GM18861 (cell line): Measurements from ENCODE around the gene HMCN2.

Experiments used
- ATAC-seq: cut with Tn5 transposase; IDR thresholded peaks from one replicate; pipeline ENCODE4 v1.9.1; 2021; ENCODE audit not compliant: unreplicated experiment

The HMCN2 gene

GRCh38 chr9:130405657-130406257, 140.2 kb downstream of the HMCN2 start:
- no peak for ATAC-seq

GRCh38 chr9:130406278-130406895, 140.8 kb downstream of the HMCN2 start:
- ATAC-seq, result no peak

- ATAC-seq, result no peak
These were observed 142.5 kb downstream of the HMCN2 start for GRCh38 chr9:130407916-130408663.

GRCh38 chr9:130408669-130409068, 143.1 kb downstream of the HMCN2 start:
- no peak for ATAC-seq

GRCh38 chr9:130409246-130409645, 143.7 kb downstream of the HMCN2 start:
- ATAC-seq, result no peak

GRCh38 chr9:130410443-130410842, 144.9 kb downstream of the HMCN2 start:
- ATAC-seq, result no peak

- no peak for ATAC-seq
These were observed 146.0 kb downstream of the HMCN2 start for GRCh38 chr9:130411566-130411915.

- no peak for ATAC-seq
These were observed 148.6 kb downstream of the HMCN2 start for GRCh38 chr9:130414081-130414731.

GRCh38 chr9:130414910-130415746, 149.6 kb downstream of the HMCN2 start:
- no peak for ATAC-seq

GRCh38 chr9:130417602-130418001, 152.0 kb downstream of the HMCN2 start:
- no peak for ATAC-seq

- no peak for ATAC-seq
These were observed 153.2 kb downstream of the HMCN2 start for GRCh38 chr9:130418776-130419175.

- no peak for ATAC-seq
These were observed 154.0 kb downstream of the HMCN2 start for GRCh38 chr9:130419521-130420035.

GRCh38 chr9:130421154-130421801, 155.7 kb downstream of the HMCN2 start:
- ATAC-seq, result no peak

- no peak for ATAC-seq
These were observed 156.3 kb downstream of the HMCN2 start for GRCh38 chr9:130421802-130422276.

- ATAC-seq, result no peak
These were observed 157.0 kb downstream of the HMCN2 start for GRCh38 chr9:130422546-130422945.

GRCh38 chr9:130423272-130423671, 157.7 kb downstream of the HMCN2 start:
- no peak for ATAC-seq

GRCh38 chr9:130424595-130425454, 159.3 kb downstream of the HMCN2 start:
- ATAC-seq, result no peak

- no peak for ATAC-seq
These were observed 160.3 kb downstream of the HMCN2 start for GRCh38 chr9:130425741-130426466.

GRCh38 chr9:130426467-130426773, 160.9 kb downstream of the HMCN2 start:
- ATAC-seq, result no peak
